B cell (primary cell): ENCODE data around the gene UAP1L1. TPM values are rescaled to one million over a fixed set of nuclear protein-coding genes. Genes with fewer than 3 reads are reported as not detected.
A peak's percentile ranks its signal among the peaks of the same experiment; 100 is the strongest.

Source experiments
- ATAC-seq: fragments of 200-7000 bp; cut with Tn5 transposase; one replicate; pipeline ENCODE4 v1.10.0; 2021; ENCODE audit warnings: low read depth, mild to moderate bottlenecking, moderate number of reproducible peaks, moderate library complexity
- CTCF ChIA-PET: fragments of 350-600 bp; sonication (Branson Sonifier 250); formaldehyde crosslinking; loops from one replicate; lab custom pipeline; 2021; ENCODE audit warnings: antibody characterized with exemption, inconsistent platforms; lab: Charles Lee
- POLR2A ChIA-PET: fragments of 350-600 bp; sonication (Branson Sonifier 250); formaldehyde crosslinking; loops from one replicate; lab custom pipeline; 2021; ENCODE audit warnings: antibody characterized with exemption; lab: Charles Lee
- DNase-seq: peaks from one replicate; pipeline ENCODE4 v3.0.0; 2013
- H2AFZ ChIP-seq: 2 replicates; pipeline ENCODE4 v1.6.1; 2012; ENCODE audit warnings: mild to moderate bottlenecking, low read depth, low read length; ENCODE audit not compliant: insufficient read depth, poor library complexity, severe bottlenecking
- H3K27ac ChIP-seq, 2 donors: 1 replicate in 1 of 2; 2 replicates in 1 of 2; pipeline ENCODE4 v1.5.1; 2012 to 2013; ENCODE audit warnings: low read length in 2 of 2, mild to moderate bottlenecking in 2 of 2, moderate library complexity in 1 of 2
- H3K27me3 ChIP-seq, 4 experiments: fragments of 200-600 bp in 1 of 4; sonication (generic) in 1 of 4; replicated peaks in 1 of 4; 1 replicate in 2 of 4; 2 replicates in 2 of 4; pipeline versions ENCODE4 v1.6.1 to v1.7.0; 2013 to 2016; ENCODE audit warnings: low read length in 3 of 4, mild to moderate bottlenecking in 2 of 4, mixed read lengths in 1 of 4, moderate library complexity in 1 of 4; ENCODE audit not compliant: insufficient read depth in 4 of 4, control insufficient read depth in 3 of 4; ENCODE audit errors: control extremely low read depth in 1 of 4
- H3K36me3 ChIP-seq, 2 experiments: replicated peaks in 1 of 2; 1 replicate in 1 of 2; 2 replicates in 1 of 2; pipeline versions ENCODE4 v1.6.1 to v1.7.1; 2013; ENCODE audit warnings: low read length in 1 of 2; ENCODE audit not compliant: insufficient read depth in 2 of 2, control insufficient read depth in 1 of 2; ENCODE audit errors: control extremely low read depth in 1 of 2, extremely low read depth in 1 of 2
- H3K4me1 ChIP-seq, 2 donors: fragments of 200-600 bp in 1 of 2; sonication (generic) in 1 of 2; 1 replicate in 1 of 2; 2 replicates in 1 of 2; pipeline versions ENCODE4 v1.5.1 to v1.6.1; 2013 to 2017; ENCODE audit warnings: low read length in 2 of 2; ENCODE audit not compliant: control insufficient read depth in 2 of 2, insufficient read depth in 2 of 2
- H3K4me2 ChIP-seq: replicated peaks from 2 replicates; pipeline ENCODE3; 2012; ENCODE audit warnings: mild to moderate bottlenecking, low read depth, low read length; ENCODE audit not compliant: poor library complexity, severe bottlenecking
- H3K4me3 ChIP-seq, 5 experiments: fragments of 200-600 bp in 1 of 5; sonication (generic) in 1 of 5; 1 replicate in 3 of 5; 2 replicates in 2 of 5; pipeline versions ENCODE4 v1.5.1 to v1.7.0; 2011 to 2016; ENCODE audit warnings: low read length in 4 of 5, mild to moderate bottlenecking in 4 of 5, low read depth in 2 of 5, control low read depth in 1 of 5, moderate library complexity in 1 of 5; ENCODE audit not compliant: insufficient read depth in 1 of 5; ENCODE audit errors: control extremely low read depth in 1 of 5, extremely low read depth in 1 of 5
- H3K79me2 ChIP-seq: fragments of 200-600 bp; sonication (generic); one replicate; pipeline ENCODE4 v1.6.0; 2016; ENCODE audit warnings: low read length; ENCODE audit not compliant: control insufficient read depth, insufficient read depth
- H3K9ac ChIP-seq: fragments of 200-600 bp; sonication (generic); 2 replicates; pipeline ENCODE4 v1.6.1; 2017; ENCODE audit warnings: mild to moderate bottlenecking, low read length, moderate library complexity
- H3K9me3 ChIP-seq, 3 donors: one replicate each; pipeline versions ENCODE4 v1.6.1 to v1.7.1; 2013; ENCODE audit warnings: low read length in 2 of 3; ENCODE audit not compliant: control insufficient read depth in 2 of 3, insufficient read depth in 1 of 3; ENCODE audit errors: control extremely low read depth in 1 of 3
- H4K20me1 ChIP-seq: 2 replicates; pipeline ENCODE4 v1.6.0; 2012; ENCODE audit warnings: mild to moderate bottlenecking, low read length; ENCODE audit not compliant: insufficient read depth, control insufficient read depth, poor library complexity, severe bottlenecking
- H3K27ac Mint-ChIP-seq: one replicate; pipeline ENCODE4 v1.8.0; 2021; ENCODE audit warnings: mixed read lengths
- H3K27me3 Mint-ChIP-seq: one replicate; pipeline ENCODE4 v1.8.0; 2021; ENCODE audit warnings: mixed read lengths
- H3K4me1 Mint-ChIP-seq: one replicate; pipeline ENCODE4 v1.8.0; 2021; ENCODE audit warnings: mixed read lengths
- H3K4me3 Mint-ChIP-seq: one replicate; pipeline ENCODE4 v1.8.0; 2021; ENCODE audit warnings: mixed read lengths
- H3K9me3 Mint-ChIP-seq: one replicate; pipeline ENCODE4 v1.8.0; 2022; ENCODE audit warnings: mixed read lengths; ENCODE audit not compliant: insufficient read depth
- CTCF ChIP-seq: fragments of 200-600 bp; IDR thresholded peaks from one replicate; pipeline ENCODE4 v1.8.0; 2022; ENCODE audit warnings: antibody characterized with exemption, mild to moderate bottlenecking
- EZH2 ChIP-seq: IDR thresholded peaks from 2 replicates; pipeline ENCODE4 v1.6.1; 2012; ENCODE audit warnings: borderline replicate concordance, low read depth, mild to moderate bottlenecking, moderate library complexity, low read length; ENCODE audit not compliant: insufficient read depth, poor library complexity, severe bottlenecking
- WGBS: methylation state at CpG from one replicate; pipeline ENCODE4 v1.1.5; 2013; ENCODE audit warnings: missing lambda C conversion rate; ENCODE audit not compliant: insufficient coverage; 5-methylcytosine and 5-hydroxymethylcytosine counted together
- intact Hi-C: fragments of 100-400 bp; cut with micrococcal nuclease; formaldehyde crosslinking; loops from one replicate; pipeline ENCODE4 v1.10.0; 2022
- polyA plus RNA-seq: library from polyadenylated mRNA; depleted of rRNA; stranded (reverse); fragments of >200 nt; gene quantifications from 2 replicates; pipeline ENCODE4 v1.2.3, GENCODE V29; 2012
- total RNA-seq, 2 donors: library from RNA; stranded (reverse); fragments of 120-200 nt in 1 of 2; gene quantifications; 1 replicate in 1 of 2; 2 replicates in 1 of 2; pipeline versions ENCODE4 v1.2.3 to v1.2.4, GENCODE V29; 2013 to 2022

Gene UAP1L1
- total and polyA plus RNA-seq, 2 donors (not counting 1 experiment from before 2014, with no cell fraction given) = 29.1 to 47.6 TPM

GRCh38 chr9:137067860-137068538 lies 9.3 kb upstream of the UAP1L1 start:
- peak overlapping the region; percentile 57 for H3K4me3 Mint-ChIP-seq
- H2AFZ ChIP-seq = no peak overlapping the region
- H3K27me3 Mint-ChIP-seq = peaks cover 6% of the 10 kb centered on the region
- CTCF ChIA-PET = interaction anchor here (0.6 to 6.7 kb wide), 24 partner anchors 9 to 741 kb away, joined by 3 to 61 read pairs (median 5); partner anchors contain the start of genes ABCA2, MAN1B1, NPDC1 and TMEM141
- no peaks in the 10 kb centered on the region for H3K9me3 Mint-ChIP-seq
- POLR2A ChIA-PET = interaction anchor here (0.6 to 1.6 kb wide), 6 partner anchors 9 to 169 kb away, joined by 3 to 7 read pairs (median 4); partner anchors contain the start of genes MAN1B1, PAXX and UAP1L1
- DNase-seq (peak; percentile 92), ATAC-seq (peak; percentile 64)
- H3K4me1 ChIP-seq = peaks cover 15 to 35% of the 10 kb centered on the region in 2 donors
- no peak for TF ChIP-seq EZH2
- TF ChIP-seq CTCF = peak; percentile 78
- H3K36me3 ChIP-seq = no peaks in the 10 kb centered on the region
- H3K27me3 ChIP-seq = peaks cover 0 to 15% (median 1%) of the 10 kb centered on the region in 4 experiments
- no peak overlapping the region for H3K9ac ChIP-seq
- H4K20me1 ChIP-seq = peaks cover 8% of the 10 kb centered on the region
- peak overlapping the region; percentile 18 for H3K4me2 ChIP-seq
- peaks cover 19% of the 10 kb centered on the region for H3K4me1 Mint-ChIP-seq
- WGBS = 87% methylated on average over 8 of the region's 12 CpGs
- H3K27ac ChIP-seq = no peak overlapping the region
- peak overlapping the region; percentile 78 for H3K27ac Mint-ChIP-seq
- peaks cover 0 to 7% (median 0%) of the 10 kb centered on the region in 3 donors for H3K9me3 ChIP-seq
- H3K4me3 ChIP-seq = no peak overlapping the region
- intact Hi-C loops = loop anchor here (1.0 kb wide), 1 partner anchor 22 kb away; the partner anchor contains the start of gene NPDC1
- H3K79me2 ChIP-seq = no peaks in the 10 kb centered on the region
